Fibroblast of lung (primary cell): ENCODE data around the gene ABCA13.

ENCODE experiments used
- CTCF ChIP-seq, 2 donors: IDR thresholded peaks in 1 of 2; conservative IDR thresholded peaks in 1 of 2; 1 replicate in 1 of 2; 2 replicates in 1 of 2; pipeline ENCODE4 v1.5.1; 2011 to 2012; ENCODE audit warnings: low read length in 2 of 2, control low read depth in 1 of 2, inconsistent platforms in 1 of 2, low read depth in 1 of 2, mild to moderate bottlenecking in 1 of 2
- EZH2 ChIP-seq: IDR thresholded peaks from 2 replicates; pipeline ENCODE4 v1.5.1; 2012; ENCODE audit warnings: low read length, control low read depth, mild to moderate bottlenecking; ENCODE audit errors: missing control alignments

GRCh38 chr7:48249166-48249565 lies 77.9 kb downstream of the ABCA13 start:
- TF ChIP-seq CTCF (conservative IDR thresholded peaks at IDR 0.05 in 1 of 2, IDR thresholded peaks at IDR 0.05 in 1 of 2; ENCODE audit: low read depth in 1 of 2, low read length in 2 of 2) (no peak), EZH2 (no peak)
